CD4-positive, alpha-beta T cell (primary cell): Measurements from ENCODE around the gene ARHGAP15. TPM values are rescaled to one million over a fixed set of nuclear protein-coding genes. Genes with fewer than 3 reads are reported as not detected.

Experiments used
- ATAC-seq: fragments of 200-7000 bp; cut with Tn5 transposase; one replicate; pipeline ENCODE4 v1.10.0; 2022; ENCODE audit warnings: mild to moderate bottlenecking; ENCODE audit not compliant: poor library complexity
- CTCF ChIA-PET: fragments of 350-600 bp; sonication (Branson Sonifier 250); formaldehyde crosslinking; loops from one replicate; lab custom pipeline; 2021; ENCODE audit warnings: antibody characterized with exemption, inconsistent platforms; lab: Charles Lee
- POLR2A ChIA-PET: fragments of 350-600 bp; sonication (Branson Sonifier 250); formaldehyde crosslinking; loops from one replicate; lab custom pipeline; 2021; ENCODE audit warnings: antibody characterized with exemption, inconsistent platforms; lab: Charles Lee
- DNase-seq, 14 experiments: peaks; one replicate each; pipeline ENCODE4 v3.0.0-alpha.2; 2013 to 2020; ENCODE audit warnings: mixed read lengths in 2 of 14
- H3K27ac ChIP-seq, 2 donors: one replicate each; pipeline versions ENCODE4 v1.5.1 to v1.7.0; 2013; ENCODE audit warnings: low read length in 2 of 2, low read depth in 1 of 2, mild to moderate bottlenecking in 1 of 2
- H3K27me3 ChIP-seq, 2 experiments: 1 replicate in 1 of 2; 2 replicates in 1 of 2; pipeline versions ENCODE4 v1.6.1 to v1.7.0; 2013; ENCODE audit warnings: low read length in 2 of 2, control low read depth in 1 of 2, mild to moderate bottlenecking in 1 of 2, moderate library complexity in 1 of 2; ENCODE audit not compliant: insufficient read depth in 2 of 2, control insufficient read depth in 1 of 2
- H3K36me3 ChIP-seq: one replicate; pipeline ENCODE4 v1.6.1; 2013; ENCODE audit warnings: low read length, control low read depth; ENCODE audit not compliant: insufficient read depth
- H3K4me1 ChIP-seq: one replicate; pipeline ENCODE4 v1.6.1; 2013; ENCODE audit warnings: low read length, control low read depth; ENCODE audit not compliant: insufficient read depth
- H3K4me3 ChIP-seq: one replicate; pipeline ENCODE4 v1.5.1; 2013; ENCODE audit warnings: mild to moderate bottlenecking, low read length, moderate library complexity
- H3K9me3 ChIP-seq, 2 experiments: 1 replicate in 1 of 2; 2 replicates in 1 of 2; pipeline versions ENCODE4 v1.6.1 to v1.7.0; 2013; ENCODE audit warnings: low read length in 2 of 2, mild to moderate bottlenecking in 2 of 2, control low read depth in 1 of 2, moderate library complexity in 1 of 2; ENCODE audit not compliant: control insufficient read depth in 1 of 2, insufficient read depth in 1 of 2
- H3K27ac Mint-ChIP-seq: one replicate; pipeline ENCODE4 v1.8.0; 2020; ENCODE audit warnings: mixed read lengths
- H3K27me3 Mint-ChIP-seq: one replicate; pipeline ENCODE4 v1.8.0; 2021; ENCODE audit warnings: mixed read lengths
- H3K36me3 Mint-ChIP-seq: one replicate; pipeline ENCODE4 v1.8.0; 2021; ENCODE audit warnings: low read depth, mixed read lengths
- H3K4me1 Mint-ChIP-seq: one replicate; pipeline ENCODE4 v1.8.0; 2021; ENCODE audit warnings: low read depth, mixed read lengths
- H3K4me3 Mint-ChIP-seq: one replicate; pipeline ENCODE4 v1.8.0; 2020; ENCODE audit warnings: mild to moderate bottlenecking, mixed read lengths
- H3K9me3 Mint-ChIP-seq: one replicate; pipeline ENCODE4 v1.8.0; 2020; ENCODE audit warnings: mixed read lengths
- intact Hi-C, 2 experiments: fragments of 100-400 bp; cut with DNase I in 1 of 2; cut with micrococcal nuclease in 1 of 2; formaldehyde crosslinking; loops; one replicate each; pipeline versions ENCODE4 v1.15.1 to v1.9.0; 2023 to 2025; cut with DNase I, micrococcal nuclease
- total RNA-seq, 174 experiments: library from RNA in 2 of 174; stranded (reverse) in 2 of 174; gene quantifications; one replicate each; pipeline ENCODE4 v1.2.3 and lab custom pipeline; 2021 to 2026
- TF ChIP-seq, protein P1 (sequence below): fragments of 200-600 bp; IDR thresholded peaks from one replicate; pipeline ENCODE4 v1.8.0; 2022; ENCODE audit warnings: antibody characterized with exemption, mild to moderate bottlenecking

Gene ARHGAP15
- total RNA-seq, 2 experiments from 2014 or later: 158 to 165 TPM

DNA sequence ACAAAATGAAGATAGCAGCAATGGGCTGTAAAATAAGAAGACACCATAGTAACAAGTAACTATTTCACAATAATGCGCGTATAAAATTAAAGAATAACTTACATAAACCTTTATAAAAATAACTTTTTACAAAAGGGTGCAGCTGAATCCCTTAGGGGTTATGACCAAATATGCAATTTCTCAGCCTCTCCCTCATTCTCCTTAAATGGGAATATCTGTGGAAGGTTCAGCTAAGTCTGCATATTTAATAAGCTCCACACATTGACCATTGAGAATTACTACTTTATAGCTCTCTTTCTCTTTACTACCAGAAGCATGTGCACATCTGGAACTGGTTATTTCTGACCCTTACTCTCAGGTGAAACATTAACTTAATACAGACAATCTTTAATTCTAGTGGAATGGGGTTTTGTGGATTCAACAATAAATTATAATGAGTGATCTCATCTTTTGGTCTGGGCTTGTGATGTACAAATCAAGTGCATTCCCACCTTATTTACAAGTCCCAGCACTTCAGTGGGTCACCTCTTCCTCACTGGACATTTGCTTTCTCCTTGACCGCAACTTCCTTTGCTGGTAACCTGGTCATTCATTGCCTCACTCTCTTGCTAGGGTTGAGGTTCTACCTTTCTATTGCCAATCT lies 15.7 kb downstream of the ARHGAP15 start:
- no peaks in the 10 kb centered on the region for H3K9me3 Mint-ChIP-seq
- H3K4me3 ChIP-seq: no peak overlapping the region
- no peaks in the 10 kb centered on the region for H3K27me3 ChIP-seq
- H3K4me1 Mint-ChIP-seq: peaks cover 89% of the 10 kb centered on the region
- no peak overlapping the region for H3K27ac ChIP-seq
- peak overlapping the region; percentile 57 for H3K4me3 Mint-ChIP-seq
- TF ChIP-seq, protein P1, sequence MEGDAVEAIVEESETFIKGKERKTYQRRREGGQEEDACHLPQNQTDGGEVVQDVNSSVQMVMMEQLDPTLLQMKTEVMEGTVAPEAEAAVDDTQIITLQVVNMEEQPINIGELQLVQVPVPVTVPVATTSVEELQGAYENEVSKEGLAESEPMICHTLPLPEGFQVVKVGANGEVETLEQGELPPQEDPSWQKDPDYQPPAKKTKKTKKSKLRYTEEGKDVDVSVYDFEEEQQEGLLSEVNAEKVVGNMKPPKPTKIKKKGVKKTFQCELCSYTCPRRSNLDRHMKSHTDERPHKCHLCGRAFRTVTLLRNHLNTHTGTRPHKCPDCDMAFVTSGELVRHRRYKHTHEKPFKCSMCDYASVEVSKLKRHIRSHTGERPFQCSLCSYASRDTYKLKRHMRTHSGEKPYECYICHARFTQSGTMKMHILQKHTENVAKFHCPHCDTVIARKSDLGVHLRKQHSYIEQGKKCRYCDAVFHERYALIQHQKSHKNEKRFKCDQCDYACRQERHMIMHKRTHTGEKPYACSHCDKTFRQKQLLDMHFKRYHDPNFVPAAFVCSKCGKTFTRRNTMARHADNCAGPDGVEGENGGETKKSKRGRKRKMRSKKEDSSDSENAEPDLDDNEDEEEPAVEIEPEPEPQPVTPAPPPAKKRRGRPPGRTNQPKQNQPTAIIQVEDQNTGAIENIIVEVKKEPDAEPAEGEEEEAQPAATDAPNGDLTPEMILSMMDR: no peak
- H3K36me3 Mint-ChIP-seq: peaks cover 47% of the 10 kb centered on the region
- H3K27me3 Mint-ChIP-seq: no peaks in the 10 kb centered on the region
- ChIA-PET POLR2A (interaction anchor here (10.5 kb wide), 1 partner anchor 15 kb away, joined by 99 read pairs; the partner anchor contains the start of gene ARHGAP15), CTCF (interaction anchor here (0.8 to 1.7 kb wide), 3 partner anchors 11 to 17 kb away, joined by 3 to 5 read pairs (median 4); no protein-coding TSS in a partner anchor)
- peaks cover 43% of the 10 kb centered on the region for H3K4me1 ChIP-seq
- DNase-seq: no peak
- ATAC-seq: no peak
- H3K27ac Mint-ChIP-seq: peak overlapping the region; percentile 83
- H3K9me3 ChIP-seq: no peaks in the 10 kb centered on the region
- peaks cover 13% of the 10 kb centered on the region for H3K36me3 ChIP-seq
- intact Hi-C loops: no loop called here

DNA sequence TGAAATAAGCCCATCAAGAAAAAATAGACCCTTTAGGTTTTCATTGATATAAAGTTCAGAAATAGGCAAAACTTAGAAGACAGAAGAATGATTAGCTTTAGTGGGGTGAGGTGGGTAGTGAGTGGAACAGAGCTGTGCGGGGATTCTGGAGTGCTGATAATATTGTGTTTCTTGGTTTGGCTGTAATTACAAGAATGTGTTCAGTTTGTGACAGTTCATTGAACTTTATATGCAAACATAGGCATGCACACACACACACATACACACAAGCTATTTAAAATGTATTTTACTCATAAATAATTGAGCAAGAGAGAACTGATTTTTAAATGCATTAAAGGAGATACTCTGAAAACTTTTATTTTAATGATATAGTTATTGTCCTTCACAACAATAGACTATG lies 17.1 kb downstream of the ARHGAP15 start:
- peak overlapping the region; percentile 0 for H3K4me3 Mint-ChIP-seq
- no peaks in the 10 kb centered on the region for H3K27me3 ChIP-seq
- intact Hi-C loops: no loop called here
- peaks cover 44% of the 10 kb centered on the region for H3K4me1 ChIP-seq
- H3K36me3 ChIP-seq: peaks cover 8% of the 10 kb centered on the region
- H3K27ac Mint-ChIP-seq: peak overlapping the region; percentile 83
- H3K27me3 Mint-ChIP-seq: no peaks in the 10 kb centered on the region
- H3K9me3 ChIP-seq: no peaks in the 10 kb centered on the region
- H3K36me3 Mint-ChIP-seq: peaks cover 40% of the 10 kb centered on the region
- DNase-seq (no peak), ATAC-seq (no peak)
- TF ChIP-seq, protein P1: no peak
- ChIA-PET POLR2A (interaction anchor here (2.6 to 10.5 kb wide), 2 partner anchors 9 to 16 kb away, joined by 7 to 99 read pairs; partner anchors contain the start of gene ARHGAP15), CTCF (interaction anchor here (0.8 kb wide), 1 partner anchor 9 kb away, joined by 3 read pairs; no protein-coding TSS in a partner anchor)
- peaks cover 89% of the 10 kb centered on the region for H3K4me1 Mint-ChIP-seq
- H3K27ac ChIP-seq: no peak overlapping the region
- no peaks in the 10 kb centered on the region for H3K9me3 Mint-ChIP-seq
- no peak overlapping the region for H3K4me3 ChIP-seq

DNA sequence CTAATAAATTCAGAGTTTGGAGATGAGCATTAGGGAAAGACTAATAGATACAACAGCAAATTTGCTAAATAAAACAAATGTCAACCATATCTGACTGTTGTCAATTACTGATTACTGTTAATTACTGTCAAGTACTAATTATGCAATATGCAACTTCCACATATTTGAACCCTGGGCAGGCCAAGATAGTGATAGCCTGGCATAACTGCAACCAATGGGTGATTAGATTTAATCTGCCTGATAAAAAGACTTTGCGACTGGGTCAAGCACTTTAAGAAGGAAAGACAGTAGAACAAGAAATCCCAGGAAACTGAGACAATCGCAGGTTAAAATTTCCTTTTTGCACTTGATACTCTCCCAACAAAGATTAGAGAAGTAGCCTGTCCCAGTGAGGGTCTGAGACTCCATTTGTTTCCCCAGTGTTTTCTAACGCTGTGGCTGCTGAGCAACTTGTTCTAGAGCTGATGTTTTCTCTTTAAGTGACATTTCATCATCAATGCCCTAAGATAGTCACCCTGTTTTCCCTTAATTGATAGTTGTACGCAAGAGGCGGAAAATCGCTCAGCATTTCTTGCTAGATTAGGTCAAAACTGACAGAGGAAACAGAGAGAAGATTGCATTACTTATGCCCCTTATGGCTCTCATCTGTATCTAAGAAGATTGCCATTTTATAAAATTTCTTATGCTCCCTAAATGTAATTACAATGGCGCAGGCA lies 17.8 kb downstream of the ARHGAP15 start:
- no peak overlapping the region for H3K4me3 ChIP-seq
- no peak overlapping the region for H3K27ac ChIP-seq
- peaks cover 8% of the 10 kb centered on the region for H3K36me3 ChIP-seq
- Mint-ChIP-seq H3K4me3 (peak overlapping the region; percentile 25), H3K36me3 (peaks cover 36% of the 10 kb centered on the region), H3K27ac (peak overlapping the region; percentile 83), H3K4me1 (peaks cover 89% of the 10 kb centered on the region), H3K9me3 (no peaks in the 10 kb centered on the region), H3K27me3 (no peaks in the 10 kb centered on the region)
- no peak for DNase-seq
- H3K4me1 ChIP-seq: peaks cover 44% of the 10 kb centered on the region
- CTCF ChIA-PET: interaction anchor here (0.8 kb wide), 1 partner anchor 9 kb away, joined by 3 read pairs; no protein-coding TSS in a partner anchor
- intact Hi-C loops: no loop called here
- TF ChIP-seq, protein P1: no peak
- POLR2A ChIA-PET: interaction anchor here (2.6 to 10.5 kb wide), 2 partner anchors 9 to 17 kb away, joined by 7 to 99 read pairs; partner anchors contain the start of gene ARHGAP15
- no peaks in the 10 kb centered on the region for H3K9me3 ChIP-seq
- no peak for ATAC-seq
- no peaks in the 10 kb centered on the region for H3K27me3 ChIP-seq
